HG02981 (cell line): Measurements from ENCODE around the gene CD4.

ENCODE experiments used
- ATAC-seq: cut with Tn5 transposase; IDR thresholded peaks from one replicate; pipeline ENCODE4 v1.9.1; 2021; ENCODE audit warnings: mild to moderate bottlenecking, moderate library complexity; ENCODE audit not compliant: unreplicated experiment

Gene CD4

GRCh38 chr12:6765048-6765633, 24.2 kb upstream of the CD4 start:
- ATAC-seq, result no peak

- ATAC-seq, result no peak
Observed at GRCh38 chr12:6765634-6766581, 23.4 kb upstream of the CD4 start, which contains the start of gene PTMS. Gene PTMS, plus strand, starts transcription at chr12:6766363. Its CDS starts 343 bp downstream, at chr12:6766706.

GRCh38 chr12:6766651-6767349, 22.5 kb upstream of the CD4 start:
- ATAC-seq, result peak; percentile 42

- no peak for ATAC-seq
Observed at GRCh38 chr12:6767353-6768319, 21.7 kb upstream of the CD4 start.

- ATAC-seq, result no peak
Observed at GRCh38 chr12:6768437-6768914, 20.9 kb upstream of the CD4 start.

- no peak for ATAC-seq
Observed at GRCh38 chr12:6768990-6769389, 20.3 kb upstream of the CD4 start.

- ATAC-seq, result no peak
Observed at GRCh38 chr12:6769666-6770065, 19.7 kb upstream of the CD4 start.

GRCh38 chr12:6770094-6770493, 19.2 kb upstream of the CD4 start:
- no peak for ATAC-seq

- no peak for ATAC-seq
Observed at GRCh38 chr12:6770600-6770999, 18.7 kb upstream of the CD4 start.

GRCh38 chr12:6771091-6771495, 18.2 kb upstream of the CD4 start:
- ATAC-seq, result no peak

GRCh38 chr12:6771509-6772330, 17.6 kb upstream of the CD4 start:
- ATAC-seq, result no peak

- no peak for ATAC-seq
Observed at GRCh38 chr12:6772331-6772695, 17.0 kb upstream of the CD4 start, which contains the start of gene LAG3. Gene LAG3, plus strand, starts transcription at chr12:6772520. Its CDS starts 333 bp downstream, at chr12:6772853.

- no peak for ATAC-seq
Observed at GRCh38 chr12:6772726-6773589, 16.4 kb upstream of the CD4 start.

- no peak for ATAC-seq
Observed at GRCh38 chr12:6773590-6774351, 15.6 kb upstream of the CD4 start.

GRCh38 chr12:6774499-6775062, 14.7 kb upstream of the CD4 start:
- ATAC-seq, result no peak

- no peak for ATAC-seq
Observed at GRCh38 chr12:6775185-6776174, 13.8 kb upstream of the CD4 start.
